SK-N-SH (cell line): ENCODE measurements around the gene NDUFAF8. TPM values are rescaled to one million over a fixed set of nuclear protein-coding genes. Genes with fewer than 3 reads are reported as not detected.

Experiments
- CTCF ChIA-PET: fragments of 300-600, 350-600 bp; formaldehyde crosslinking; extraction: SDS; loops from one replicate; lab custom pipeline; 2021; lab: Yijun Ruan, JAX
- POLR2A ChIA-PET: fragments of 350-600 bp; sonication (Branson Sonifier 250); formaldehyde crosslinking; extraction: SDS; loops from one replicate; lab custom pipeline; 2020; ENCODE audit warnings: antibody characterized with exemption, inconsistent platforms; lab: Yijun Ruan, JAX
- DNase-seq: peaks from one replicate; pipeline ENCODE4 v3.0.0; 2012
- H2AFZ ChIP-seq: fragments of 200-600 bp; sonication (generic); 2 replicates; pipeline ENCODE4 v1.8.1; 2016; ENCODE audit warnings: antibody characterized with exemption, mild to moderate bottlenecking, low read depth
- H3F3A ChIP-seq: fragments of 200-600 bp; sonication (generic); replicated peaks from 2 replicates; pipeline ENCODE3; 2016; ENCODE audit warnings: antibody characterized with exemption, mild to moderate bottlenecking; ENCODE audit not compliant: insufficient read depth
- H3K27ac ChIP-seq, 2 experiments: fragments of 200-500 bp in 1 of 2; fragments of 200-600 bp in 1 of 2; sonication (Bioruptor generic) in 1 of 2; sonication (generic), shearing (Covaris generic) in 1 of 2; 2 replicates each; pipeline versions ENCODE4 v1.5.1 to v1.6.1; 2014 to 2016; ENCODE audit warnings: low read depth in 2 of 2, inconsistent platforms in 1 of 2, low read length in 1 of 2, mild to moderate bottlenecking in 1 of 2, mixed read lengths in 1 of 2
- H3K27me3 ChIP-seq: fragments of 200-600 bp; sonication (generic), shearing (Covaris generic); 2 replicates; pipeline ENCODE4 v1.6.1; 2016; ENCODE audit warnings: mixed run types; ENCODE audit not compliant: insufficient read depth
- H3K36me3 ChIP-seq, 2 experiments: fragments of 200-500 bp in 1 of 2; fragments of 200-600 bp in 1 of 2; sonication (Bioruptor generic) in 1 of 2; sonication (generic) in 1 of 2; replicated peaks in 1 of 2; 2 replicates each; pipeline versions ENCODE3 to v1.5.1; 2014 to 2016; ENCODE audit warnings: low read length in 1 of 2, mild to moderate bottlenecking in 1 of 2; ENCODE audit not compliant: insufficient read depth in 2 of 2, control insufficient read depth in 1 of 2
- H3K4me1 ChIP-seq, 2 experiments: fragments of 200-500 bp in 1 of 2; fragments of 200-600 bp in 1 of 2; sonication (Bioruptor generic) in 1 of 2; sonication (generic), shearing (Covaris generic) in 1 of 2; 2 replicates each; pipeline versions ENCODE4 v1.5.1 to v1.6.1; 2014 to 2016; ENCODE audit warnings: low read depth in 1 of 2, low read length in 1 of 2, mixed run types in 1 of 2; ENCODE audit not compliant: insufficient read depth in 2 of 2, control insufficient read depth in 1 of 2
- H3K4me2 ChIP-seq: fragments of 200-600 bp; sonication (generic), shearing (Covaris generic); 2 replicates; pipeline ENCODE4 v1.6.1; 2017; ENCODE audit warnings: mixed run types
- H3K4me3 ChIP-seq, 2 experiments: fragments of 200-500 bp in 1 of 2; fragments of 200-600 bp in 1 of 2; sonication (Bioruptor generic) in 1 of 2; sonication (generic), shearing (Covaris generic) in 1 of 2; 2 replicates each; pipeline versions ENCODE4 v1.5.1 to v1.8.1; 2014 to 2016; ENCODE audit warnings: low read depth in 2 of 2, inconsistent platforms in 1 of 2, low read length in 1 of 2, mild to moderate bottlenecking in 1 of 2, mixed read lengths in 1 of 2, moderate library complexity in 1 of 2
- H3K79me2 ChIP-seq: fragments of 200-600 bp; sonication (generic); 2 replicates; pipeline ENCODE4 v1.8.1; 2017; ENCODE audit warnings: mild to moderate bottlenecking; ENCODE audit not compliant: insufficient read depth
- H3K9ac ChIP-seq: fragments of 200-600 bp; sonication (generic); 2 replicates; pipeline ENCODE4 v1.6.1; 2017; ENCODE audit warnings: mixed run types
- H3K9me2 ChIP-seq: fragments of 200-600 bp; sonication (generic); 2 replicates; pipeline ENCODE4 v1.6.1; 2017; ENCODE audit warnings: mixed run types
- H3K9me3 ChIP-seq: fragments of 200-600 bp; sonication (generic); 2 replicates; pipeline ENCODE4 v1.6.1; 2017; ENCODE audit warnings: mixed run types, mild to moderate bottlenecking, moderate library complexity
- H4K20me1 ChIP-seq: fragments of 200-600 bp; sonication (generic); 2 replicates; pipeline ENCODE4 v1.6.1; 2017; ENCODE audit warnings: mild to moderate bottlenecking, mixed run types; ENCODE audit not compliant: insufficient read depth
- CHD2 ChIP-seq: fragments of 150-350 bp; IDR thresholded peaks from 2 replicates; pipeline ENCODE4 v1.6.1; 2018; ENCODE audit warnings: low read length; ENCODE audit not compliant: partially characterized antibody
- ELF1 ChIP-seq: IDR thresholded peaks from 2 replicates; pipeline ENCODE4 v1.4.0; 2012
- EP300 ChIP-seq, 2 experiments: IDR thresholded peaks; 2 replicates each; pipeline versions ENCODE4 v1.4.0 to v1.6.1; 2012; ENCODE audit warnings: borderline replicate concordance in 1 of 2, low read depth in 1 of 2, low read length in 1 of 2
- EZH2phosphoT487 ChIP-seq: fragments of 200-600 bp; sonication (generic); IDR thresholded peaks from 2 replicates; pipeline ENCODE4 v1.6.1; 2017; ENCODE audit warnings: low read depth, mixed run types, mild to moderate bottlenecking, antibody characterized with exemption, moderate library complexity, borderline replicate concordance
- FOSL2 ChIP-seq: IDR thresholded peaks from 2 replicates; pipeline ENCODE4 v1.4.0; 2012; ENCODE audit warnings: low read depth, mild to moderate bottlenecking, moderate library complexity, borderline replicate concordance
- FOXJ3 ChIP-seq: sonication (generic); formaldehyde crosslinking; IDR thresholded peaks from 2 replicates; pipeline ENCODE4 v1.5.1; 2020; ENCODE audit warnings: mild to moderate bottlenecking, missing genetic modification reagents
- FOXM1 ChIP-seq: IDR thresholded peaks from 2 replicates; pipeline ENCODE4 v1.4.0; 2012; ENCODE audit warnings: low read depth, mild to moderate bottlenecking
- GABPA ChIP-seq: IDR thresholded peaks from 2 replicates; pipeline ENCODE4 v1.4.0; 2012; ENCODE audit warnings: low read depth, mild to moderate bottlenecking
- JUND ChIP-seq: IDR thresholded peaks from 2 replicates; pipeline ENCODE4 v1.4.0; 2012
- MEF2A ChIP-seq: IDR thresholded peaks from 2 replicates; pipeline ENCODE4 v1.4.0; 2012; ENCODE audit warnings: low read depth, borderline replicate concordance
- MXI1 ChIP-seq: IDR thresholded peaks from 2 replicates; pipeline ENCODE4 v1.6.1; 2012; ENCODE audit warnings: mild to moderate bottlenecking, low read depth, low read length, improper control_type of control experiment
- NFIC ChIP-seq: IDR thresholded peaks from 2 replicates; pipeline ENCODE4 v1.4.0; 2012; ENCODE audit warnings: borderline replicate concordance
- NRF1 ChIP-seq: IDR thresholded peaks from 2 replicates; pipeline ENCODE4 v1.6.1; 2012; ENCODE audit warnings: low read depth, mild to moderate bottlenecking, low read length
- RAD21 ChIP-seq: IDR thresholded peaks from 2 replicates; pipeline ENCODE4 v1.6.1; 2012; ENCODE audit warnings: mild to moderate bottlenecking, low read length
- TAF1 ChIP-seq: IDR thresholded peaks from 2 replicates; pipeline ENCODE4 v1.6.1; 2012; ENCODE audit warnings: low read depth, mild to moderate bottlenecking, low read length, moderate library complexity, borderline replicate concordance
- WGBS: methylation state at CpG from one replicate; pipeline ENCODE4 v1.1.6; 2017; ENCODE audit warnings: low lambda C conversion rate; 5-methylcytosine and 5-hydroxymethylcytosine counted together
- polyA plus RNA-seq, 3 experiments: library from polyadenylated mRNA; depleted of rRNA; stranded (reverse); fragments of >200 nt; gene quantifications; 2 replicates each; pipeline ENCODE4 v1.2.3, GENCODE V29; 2012
- TF ChIP-seq, protein P1 (sequence below): fragments of 200-600 bp; sonication (generic); IDR thresholded peaks from 2 replicates; pipeline ENCODE4 v1.6.1; 2017; ENCODE audit warnings: antibody characterized with exemption, mild to moderate bottlenecking, moderate library complexity
- TF ChIP-seq, protein P2 (sequence below): IDR thresholded peaks from 2 replicates; pipeline ENCODE4; 2012
- TF ChIP-seq, protein P3 (sequence below): IDR thresholded peaks from 2 replicates; pipeline ENCODE4 v1.4.0; 2012; ENCODE audit warnings: low read depth, borderline replicate concordance
- TF ChIP-seq, protein P4 (sequence below): fragments of 150-350 bp; IDR thresholded peaks from 2 replicates; pipeline ENCODE4 v1.6.1; 2016; ENCODE audit warnings: mild to moderate bottlenecking, low read depth, low read length
- TF ChIP-seq, protein P5 (sequence below): IDR thresholded peaks from 2 replicates; pipeline ENCODE4 v1.4.0; 2012; ENCODE audit warnings: low read depth, borderline replicate concordance
- TF ChIP-seq, protein P6 (sequence below): IDR thresholded peaks from 2 replicates; pipeline ENCODE4 v1.4.0; 2012; ENCODE audit warnings: low read depth

Gene NDUFAF8
- polyA plus RNA-seq, 1 of the 3 experiments (the other 2 are of a cell fraction): 229 TPM

DNA sequence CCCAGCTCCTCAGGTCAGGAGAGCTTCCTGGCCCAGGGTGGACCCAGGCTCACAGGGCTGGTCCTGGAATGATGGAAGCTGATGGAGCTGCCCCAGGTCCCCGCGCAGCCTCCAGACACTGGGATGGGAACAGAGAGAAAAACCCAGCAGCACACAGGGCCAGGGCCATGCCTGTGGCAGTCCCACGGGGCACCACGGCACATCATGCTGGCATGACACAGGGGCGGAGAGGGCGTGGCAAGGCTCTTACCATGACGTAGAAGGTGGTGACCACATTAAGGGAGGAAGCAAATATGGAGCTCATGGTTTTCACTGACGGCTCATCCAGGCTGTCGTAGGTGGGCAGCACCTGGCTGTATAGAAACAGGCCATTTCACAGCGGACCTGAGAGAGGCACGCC is 37.7 kb downstream of the NDUFAF8 start:
- Histone ChIP-seq H3K27me3 (no peaks in the 10 kb centered on the region), H4K20me1 (peaks cover 14% of the 10 kb centered on the region; the same call in 1 of the 2 replicates), H3K9me3 (no peaks in the 10 kb centered on the region), H3K9ac (no peak overlapping the region), H3K79me2 (no peaks in the 10 kb centered on the region), H3K4me2 (no peak overlapping the region), H2AFZ (no peak overlapping the region), H3K9me2 (no peaks in the 10 kb centered on the region), H3K4me3 (no peak overlapping the region), H3K27ac (peak overlapping the region in 1 of 2 experiments; percentile 77; a peak in 2 of 4 replicates), H3F3A (no peaks in the 10 kb centered on the region), H3K4me1 (peaks cover 0 to 21% of the 10 kb centered on the region in 2 experiments; a peak in 1 of 4 replicates), H3K36me3 (peaks cover 24 to 65% of the 10 kb centered on the region in 2 experiments)
- ChIA-PET POLR2A (no interaction called here), CTCF (interaction anchor here (0.6 to 4.7 kb wide), 7 partner anchors 9 to 164 kb away, joined by 3 to 55 read pairs (median 6); no protein-coding TSS in a partner anchor)
- 97% methylated on average over 11 of the region's 11 CpGs for whole genome bisulfite sequencing
- TF ChIP-seq, protein P1, sequence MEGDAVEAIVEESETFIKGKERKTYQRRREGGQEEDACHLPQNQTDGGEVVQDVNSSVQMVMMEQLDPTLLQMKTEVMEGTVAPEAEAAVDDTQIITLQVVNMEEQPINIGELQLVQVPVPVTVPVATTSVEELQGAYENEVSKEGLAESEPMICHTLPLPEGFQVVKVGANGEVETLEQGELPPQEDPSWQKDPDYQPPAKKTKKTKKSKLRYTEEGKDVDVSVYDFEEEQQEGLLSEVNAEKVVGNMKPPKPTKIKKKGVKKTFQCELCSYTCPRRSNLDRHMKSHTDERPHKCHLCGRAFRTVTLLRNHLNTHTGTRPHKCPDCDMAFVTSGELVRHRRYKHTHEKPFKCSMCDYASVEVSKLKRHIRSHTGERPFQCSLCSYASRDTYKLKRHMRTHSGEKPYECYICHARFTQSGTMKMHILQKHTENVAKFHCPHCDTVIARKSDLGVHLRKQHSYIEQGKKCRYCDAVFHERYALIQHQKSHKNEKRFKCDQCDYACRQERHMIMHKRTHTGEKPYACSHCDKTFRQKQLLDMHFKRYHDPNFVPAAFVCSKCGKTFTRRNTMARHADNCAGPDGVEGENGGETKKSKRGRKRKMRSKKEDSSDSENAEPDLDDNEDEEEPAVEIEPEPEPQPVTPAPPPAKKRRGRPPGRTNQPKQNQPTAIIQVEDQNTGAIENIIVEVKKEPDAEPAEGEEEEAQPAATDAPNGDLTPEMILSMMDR: no peak
- TF ChIP-seq JUND (no peak), MEF2A (no peak), NFIC (no peak), GABPA (no peak), TAF1 (no peak), NRF1 (no peak), FOSL2 (no peak)
- TF ChIP-seq, protein P2, sequence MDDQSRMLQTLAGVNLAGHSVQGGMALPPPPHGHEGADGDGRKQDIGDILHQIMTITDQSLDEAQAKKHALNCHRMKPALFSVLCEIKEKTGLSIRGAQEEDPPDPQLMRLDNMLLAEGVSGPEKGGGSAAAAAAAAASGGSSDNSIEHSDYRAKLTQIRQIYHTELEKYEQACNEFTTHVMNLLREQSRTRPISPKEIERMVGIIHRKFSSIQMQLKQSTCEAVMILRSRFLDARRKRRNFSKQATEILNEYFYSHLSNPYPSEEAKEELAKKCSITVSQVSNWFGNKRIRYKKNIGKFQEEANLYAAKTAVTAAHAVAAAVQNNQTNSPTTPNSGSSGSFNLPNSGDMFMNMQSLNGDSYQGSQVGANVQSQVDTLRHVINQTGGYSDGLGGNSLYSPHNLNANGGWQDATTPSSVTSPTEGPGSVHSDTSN: no peak
- DNase-seq: no peak

DNA sequence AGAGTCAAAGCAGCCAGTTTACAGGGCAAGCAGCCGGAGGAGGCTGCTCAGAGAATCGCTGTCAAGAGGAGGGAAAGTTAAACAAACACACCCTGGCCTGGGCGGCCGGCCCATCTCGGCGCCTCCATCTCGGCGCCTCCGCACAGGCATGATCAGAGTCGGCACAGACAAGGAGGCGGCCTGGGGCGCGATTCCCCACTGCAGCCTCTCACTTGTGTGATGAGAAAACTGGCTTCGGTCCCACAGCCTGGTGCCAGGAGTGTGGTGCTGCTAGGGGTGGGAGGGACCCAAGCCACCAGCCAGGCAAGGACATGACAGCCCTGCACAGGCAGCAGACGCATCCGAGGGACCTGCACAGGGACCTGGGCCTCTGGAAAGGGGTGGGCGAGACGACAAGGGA is 38.3 kb downstream of the NDUFAF8 start:
- POLR2A ChIA-PET: no interaction called here
- H4K20me1 ChIP-seq: peaks cover 14% of the 10 kb centered on the region; the same call in 1 of the 2 replicates
- peaks cover 0 to 21% of the 10 kb centered on the region in 2 experiments; a peak in 1 of 4 replicates for H3K4me1 ChIP-seq
- H3K9me2 ChIP-seq: no peaks in the 10 kb centered on the region
- H3K9ac ChIP-seq: no peak overlapping the region
- H3K9me3 ChIP-seq: no peaks in the 10 kb centered on the region
- 73% methylated on average over 18 of the region's 18 CpGs for WGBS
- CTCF ChIA-PET: interaction anchor here (0.6 to 4.7 kb wide), 6 partner anchors 10 to 164 kb away, joined by 3 to 55 read pairs (median 8); no protein-coding TSS in a partner anchor
- no peak overlapping the region for H2AFZ ChIP-seq
- no peaks in the 10 kb centered on the region for H3K79me2 ChIP-seq
- H3F3A ChIP-seq: no peaks in the 10 kb centered on the region
- DNase-seq: peak; percentile 99
- no peak overlapping the region for H3K4me2 ChIP-seq
- H3K4me3 ChIP-seq: no peak overlapping the region
- H3K27ac ChIP-seq: peak overlapping the region in 1 of 2 experiments; percentile 77; a peak in 2 of 4 replicates
- no peaks in the 10 kb centered on the region for H3K27me3 ChIP-seq
- peaks cover 19 to 66% of the 10 kb centered on the region in 2 experiments for H3K36me3 ChIP-seq
- TF ChIP-seq, protein P3, sequence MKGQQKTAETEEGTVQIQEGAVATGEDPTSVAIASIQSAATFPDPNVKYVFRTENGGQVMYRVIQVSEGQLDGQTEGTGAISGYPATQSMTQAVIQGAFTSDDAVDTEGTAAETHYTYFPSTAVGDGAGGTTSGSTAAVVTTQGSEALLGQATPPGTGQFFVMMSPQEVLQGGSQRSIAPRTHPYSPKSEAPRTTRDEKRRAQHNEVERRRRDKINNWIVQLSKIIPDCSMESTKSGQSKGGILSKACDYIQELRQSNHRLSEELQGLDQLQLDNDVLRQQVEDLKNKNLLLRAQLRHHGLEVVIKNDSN: no peak
- TF ChIP-seq NFIC: no peak
- TF ChIP-seq EZH2phosphoT487: no peak
- peak; percentile 30; the same call in 1 of the 2 replicates for TF ChIP-seq RAD21
- TF ChIP-seq, protein P4, sequence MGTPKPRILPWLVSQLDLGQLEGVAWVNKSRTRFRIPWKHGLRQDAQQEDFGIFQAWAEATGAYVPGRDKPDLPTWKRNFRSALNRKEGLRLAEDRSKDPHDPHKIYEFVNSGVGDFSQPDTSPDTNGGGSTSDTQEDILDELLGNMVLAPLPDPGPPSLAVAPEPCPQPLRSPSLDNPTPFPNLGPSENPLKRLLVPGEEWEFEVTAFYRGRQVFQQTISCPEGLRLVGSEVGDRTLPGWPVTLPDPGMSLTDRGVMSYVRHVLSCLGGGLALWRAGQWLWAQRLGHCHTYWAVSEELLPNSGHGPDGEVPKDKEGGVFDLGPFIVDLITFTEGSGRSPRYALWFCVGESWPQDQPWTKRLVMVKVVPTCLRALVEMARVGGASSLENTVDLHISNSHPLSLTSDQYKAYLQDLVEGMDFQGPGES: no peak
- TF ChIP-seq CHD2: peak; percentile 70
- TF ChIP-seq FOXJ3 (CRISPR knock-in tag): peak; percentile 66; the same call in 1 of the 2 replicates
- TF ChIP-seq, protein P5, sequence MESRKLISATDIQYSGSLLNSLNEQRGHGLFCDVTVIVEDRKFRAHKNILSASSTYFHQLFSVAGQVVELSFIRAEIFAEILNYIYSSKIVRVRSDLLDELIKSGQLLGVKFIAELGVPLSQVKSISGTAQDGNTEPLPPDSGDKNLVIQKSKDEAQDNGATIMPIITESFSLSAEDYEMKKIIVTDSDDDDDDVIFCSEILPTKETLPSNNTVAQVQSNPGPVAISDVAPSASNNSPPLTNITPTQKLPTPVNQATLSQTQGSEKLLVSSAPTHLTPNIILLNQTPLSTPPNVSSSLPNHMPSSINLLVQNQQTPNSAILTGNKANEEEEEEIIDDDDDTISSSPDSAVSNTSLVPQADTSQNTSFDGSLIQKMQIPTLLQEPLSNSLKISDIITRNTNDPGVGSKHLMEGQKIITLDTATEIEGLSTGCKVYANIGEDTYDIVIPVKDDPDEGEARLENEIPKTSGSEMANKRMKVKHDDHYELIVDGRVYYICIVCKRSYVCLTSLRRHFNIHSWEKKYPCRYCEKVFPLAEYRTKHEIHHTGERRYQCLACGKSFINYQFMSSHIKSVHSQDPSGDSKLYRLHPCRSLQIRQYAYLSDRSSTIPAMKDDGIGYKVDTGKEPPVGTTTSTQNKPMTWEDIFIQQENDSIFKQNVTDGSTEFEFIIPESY: no peak
- peak in 1 of 2 experiments; percentile 61; a peak in 1 of 4 replicates for TF ChIP-seq EP300 (IDR thresholded peaks at IDR 0.05; ENCODE audit: borderline replicate concordance in 1 of 2, low read depth in 1 of 2, low read length in 1 of 2)
- TF ChIP-seq, protein P6, sequence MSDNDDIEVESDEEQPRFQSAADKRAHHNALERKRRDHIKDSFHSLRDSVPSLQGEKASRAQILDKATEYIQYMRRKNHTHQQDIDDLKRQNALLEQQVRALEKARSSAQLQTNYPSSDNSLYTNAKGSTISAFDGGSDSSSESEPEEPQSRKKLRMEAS: no peak
- TF ChIP-seq ELF1: no peak
- no peak for TF ChIP-seq FOXM1
- TF ChIP-seq FOSL2: no peak
- TF ChIP-seq MXI1: peak; percentile 97
